Neural crest cell (in vitro differentiated cells): ENCODE results near the gene SLC6A11. TPM values are rescaled to one million over a fixed set of nuclear protein-coding genes. Genes with fewer than 3 reads are reported as not detected.

ENCODE experiments used
- DNase-seq: peaks from one replicate; pipeline ENCODE4 v3.0.0; 2021; ENCODE audit warnings: low read depth, mixed read lengths, low spot score
- H3K27ac Mint-ChIP-seq: one replicate; pipeline ENCODE4 v1.8.0; 2021; ENCODE audit warnings: mild to moderate bottlenecking, mixed read lengths; ENCODE audit not compliant: unreplicated experiment
- H3K27me3 Mint-ChIP-seq: 2 replicates; pipeline ENCODE4 v1.8.0; 2021; ENCODE audit warnings: low read depth, mild to moderate bottlenecking, mixed read lengths
- H3K36me3 Mint-ChIP-seq: 2 replicates; pipeline ENCODE4 v1.8.0; 2021; ENCODE audit warnings: low read depth, mild to moderate bottlenecking, mixed read lengths
- H3K4me1 Mint-ChIP-seq: 2 replicates; pipeline ENCODE4 v1.8.0; 2021; ENCODE audit warnings: mixed read lengths
- H3K4me3 Mint-ChIP-seq: one replicate; pipeline ENCODE4 v1.8.0; 2021; ENCODE audit warnings: mild to moderate bottlenecking, mixed read lengths
- H3K9me3 Mint-ChIP-seq: 2 replicates; pipeline ENCODE4 v1.8.0; 2021; ENCODE audit warnings: mixed read lengths
- CTCF ChIP-seq: fragments of 200-600 bp; sonication (generic); conservative IDR thresholded peaks from 2 replicates; pipeline ENCODE4 v1.5.0; 2021; ENCODE audit warnings: antibody characterized with exemption, mild to moderate bottlenecking
- total RNA-seq: library from RNA; stranded (reverse); gene quantifications from 2 replicates; pipeline ENCODE4 v1.2.1, GENCODE V29; 2021

Gene SLC6A11
- total RNA-seq, 1 donor from 2014 or later, result 2.1 TPM

- H3K36me3 Mint-ChIP-seq, result no peaks in the 10 kb centered on the region
- H3K9me3 Mint-ChIP-seq, result no peaks in the 10 kb centered on the region
- no peak for DNase-seq
- peaks cover 47% of the 10 kb centered on the region for H3K27me3 Mint-ChIP-seq
- no peak overlapping the region for H3K4me3 Mint-ChIP-seq
- no peaks in the 10 kb centered on the region for H3K4me1 Mint-ChIP-seq
- peak; percentile 54 for TF ChIP-seq CTCF
- no peak overlapping the region for H3K27ac Mint-ChIP-seq
Observed at GRCh38 chr3:10772271-10773161, 43.5 kb upstream of the SLC6A11 start.

- Mint-ChIP-seq H3K9me3 (no peaks in the 10 kb centered on the region), H3K36me3 (no peaks in the 10 kb centered on the region), H3K27ac (peak overlapping the region; percentile 19), H3K4me1 (no peaks in the 10 kb centered on the region), H3K4me3 (no peak overlapping the region), H3K27me3 (peaks cover 57% of the 10 kb centered on the region)
- TF ChIP-seq CTCF, result no peak
- no peak for DNase-seq
Observed at GRCh38 chr3:10774129-10774670, 41.8 kb upstream of the SLC6A11 start.

- Mint-ChIP-seq H3K27ac (no peak overlapping the region), H3K4me3 (no peak overlapping the region), H3K36me3 (no peaks in the 10 kb centered on the region), H3K4me1 (no peaks in the 10 kb centered on the region), H3K9me3 (no peaks in the 10 kb centered on the region), H3K27me3 (peaks cover 57% of the 10 kb centered on the region)
- no peak for DNase-seq
- no peak for TF ChIP-seq CTCF
Observed at GRCh38 chr3:10774825-10775224, 41.2 kb upstream of the SLC6A11 start.

- DNase-seq, result no peak
- Mint-ChIP-seq H3K4me1 (no peaks in the 10 kb centered on the region), H3K36me3 (no peaks in the 10 kb centered on the region), H3K4me3 (no peak overlapping the region), H3K27ac (no peak overlapping the region), H3K27me3 (peaks cover 57% of the 10 kb centered on the region), H3K9me3 (no peaks in the 10 kb centered on the region)
- TF ChIP-seq CTCF, result no peak
Observed at GRCh38 chr3:10775259-10775658, 40.8 kb upstream of the SLC6A11 start.

- no peak overlapping the region for H3K4me3 Mint-ChIP-seq
- no peaks in the 10 kb centered on the region for H3K9me3 Mint-ChIP-seq
- no peak for DNase-seq
- peaks cover 57% of the 10 kb centered on the region for H3K27me3 Mint-ChIP-seq
- TF ChIP-seq CTCF, result no peak
- no peak overlapping the region for H3K27ac Mint-ChIP-seq
- H3K4me1 Mint-ChIP-seq, result no peaks in the 10 kb centered on the region
- no peaks in the 10 kb centered on the region for H3K36me3 Mint-ChIP-seq
Observed at GRCh38 chr3:10775828-10776227, 40.2 kb upstream of the SLC6A11 start.
